ENCODE measurements around the gene LRPAP1.

Gene LRPAP1

DNA sequence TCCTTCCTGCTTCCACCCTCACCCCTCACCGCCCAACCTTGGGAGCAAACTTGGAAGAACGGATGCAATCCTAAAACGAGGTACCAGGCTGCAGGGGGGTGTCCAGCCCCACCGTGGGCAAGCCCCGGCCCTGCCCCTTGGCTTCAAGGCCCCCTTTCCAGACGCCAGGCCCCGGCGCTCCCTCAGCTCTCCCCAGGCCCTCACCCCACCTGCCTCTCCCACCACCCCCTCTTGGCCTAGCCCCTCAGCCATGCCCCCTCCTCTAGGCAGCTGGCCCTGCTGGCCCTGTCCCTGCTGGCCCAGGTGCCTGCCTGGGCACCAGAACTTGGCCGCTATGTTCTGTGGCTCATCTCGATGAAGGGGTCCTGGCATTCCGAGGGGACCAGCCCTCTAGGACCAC, 33.8 kb downstream of the LRPAP1 start:
- Histone ChIP-seq H3K4me3 (no peak overlapping the region), H3K27ac (no peak overlapping the region)
- TF ChIP-seq, protein P1, sequence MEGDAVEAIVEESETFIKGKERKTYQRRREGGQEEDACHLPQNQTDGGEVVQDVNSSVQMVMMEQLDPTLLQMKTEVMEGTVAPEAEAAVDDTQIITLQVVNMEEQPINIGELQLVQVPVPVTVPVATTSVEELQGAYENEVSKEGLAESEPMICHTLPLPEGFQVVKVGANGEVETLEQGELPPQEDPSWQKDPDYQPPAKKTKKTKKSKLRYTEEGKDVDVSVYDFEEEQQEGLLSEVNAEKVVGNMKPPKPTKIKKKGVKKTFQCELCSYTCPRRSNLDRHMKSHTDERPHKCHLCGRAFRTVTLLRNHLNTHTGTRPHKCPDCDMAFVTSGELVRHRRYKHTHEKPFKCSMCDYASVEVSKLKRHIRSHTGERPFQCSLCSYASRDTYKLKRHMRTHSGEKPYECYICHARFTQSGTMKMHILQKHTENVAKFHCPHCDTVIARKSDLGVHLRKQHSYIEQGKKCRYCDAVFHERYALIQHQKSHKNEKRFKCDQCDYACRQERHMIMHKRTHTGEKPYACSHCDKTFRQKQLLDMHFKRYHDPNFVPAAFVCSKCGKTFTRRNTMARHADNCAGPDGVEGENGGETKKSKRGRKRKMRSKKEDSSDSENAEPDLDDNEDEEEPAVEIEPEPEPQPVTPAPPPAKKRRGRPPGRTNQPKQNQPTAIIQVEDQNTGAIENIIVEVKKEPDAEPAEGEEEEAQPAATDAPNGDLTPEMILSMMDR (IDR thresholded peaks at IDR 0.05): no peak
- DNase-seq (ENCODE audit: low spot score): no peak

DNA sequence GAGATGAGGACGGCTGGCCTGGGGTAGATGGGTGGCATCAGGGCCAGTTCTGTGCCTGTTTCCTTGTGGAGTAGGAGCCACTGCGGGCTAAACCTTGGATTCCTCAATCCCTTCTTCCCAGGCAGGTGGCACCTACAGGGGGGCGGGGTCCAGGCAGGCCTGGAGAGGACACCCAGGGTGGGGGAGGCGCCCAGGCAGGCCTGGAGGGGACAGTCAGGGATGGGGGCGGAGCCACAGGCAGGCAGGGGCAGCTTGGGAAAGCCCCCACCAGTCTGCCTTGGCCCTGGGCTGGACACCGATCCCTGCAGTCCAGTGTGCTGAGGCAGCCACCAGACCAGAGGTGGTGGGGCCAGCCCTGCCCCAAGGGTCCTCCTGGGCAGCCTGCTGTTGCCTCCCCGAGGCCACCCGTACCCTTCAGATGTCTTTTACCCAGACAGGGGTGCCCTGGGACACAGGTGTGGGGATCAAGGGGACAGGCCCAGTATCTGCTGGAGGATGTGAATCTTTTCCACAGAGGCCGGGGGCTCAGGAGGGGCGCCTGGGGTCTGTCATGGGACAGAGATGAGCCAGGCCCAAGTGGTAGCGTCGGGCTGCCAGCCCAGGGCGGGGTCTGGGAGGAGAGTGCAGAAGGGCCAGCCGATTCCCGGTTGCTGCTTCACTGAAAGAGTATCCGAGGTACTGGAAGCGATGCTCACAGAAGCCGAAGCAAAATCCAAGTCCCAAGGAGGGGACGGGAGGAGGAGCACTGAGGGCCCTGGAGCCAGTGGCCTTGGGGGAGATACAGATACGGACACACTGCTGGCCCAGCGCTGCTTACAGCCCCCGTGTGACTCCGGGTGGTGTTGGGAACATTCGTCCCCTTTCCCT, 34.5 kb downstream of the LRPAP1 start:
- no peak for DNase-seq (ENCODE audit: low spot score)
- no peak overlapping the region for H3K27ac ChIP-seq
- H3K4me3 ChIP-seq: no peak overlapping the region
- TF ChIP-seq, protein P1 (IDR thresholded peaks at IDR 0.05): no peak

DNA sequence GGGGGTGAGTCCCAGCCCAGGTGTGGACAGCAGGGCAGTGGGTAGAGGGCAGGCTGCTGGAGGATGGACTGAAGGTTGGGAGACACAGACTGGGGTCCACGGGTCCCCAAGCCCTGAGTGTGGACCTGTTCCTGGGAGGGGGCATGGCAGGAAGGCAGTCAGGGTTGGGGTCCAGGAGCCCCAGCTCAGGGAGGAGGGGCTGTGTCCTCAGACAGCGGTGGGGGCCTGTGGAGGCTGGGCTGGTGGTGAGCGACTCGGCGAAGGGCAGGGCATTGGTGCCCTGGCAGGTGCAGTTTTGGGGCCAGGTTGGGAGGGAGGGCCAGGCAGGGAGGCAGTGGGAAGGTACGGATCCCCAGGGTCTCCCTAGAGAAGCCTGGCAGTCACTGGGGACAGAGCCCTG, 35.1 kb downstream of the LRPAP1 start:
- TF ChIP-seq, protein P1 (IDR thresholded peaks at IDR 0.05): no peak
- DNase-seq (ENCODE audit: low spot score): no peak
- H3K27ac ChIP-seq: no peak overlapping the region
- no peak overlapping the region for H3K4me3 ChIP-seq

DNA sequence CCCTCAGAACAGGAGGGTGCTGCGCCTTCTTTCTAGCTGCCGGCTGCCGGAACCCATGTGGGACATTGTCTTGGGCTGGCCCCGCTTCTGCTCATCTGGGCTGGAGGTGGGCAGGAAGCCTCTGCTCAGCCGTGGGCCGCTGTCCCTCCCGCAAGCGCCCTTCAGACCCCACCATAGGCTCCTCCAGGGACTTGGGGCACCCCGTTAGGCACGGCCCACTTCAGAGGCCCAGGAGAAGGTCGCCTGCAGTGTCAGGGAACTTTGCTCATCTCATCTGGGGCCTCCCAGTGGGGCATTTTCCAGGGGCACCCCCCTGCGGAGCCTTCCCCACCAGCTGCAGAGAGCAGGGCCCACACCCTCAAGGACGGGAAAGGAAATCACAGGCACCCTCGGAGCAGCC, 36.2 kb downstream of the LRPAP1 start:
- no peak for DNase-seq (ENCODE audit: low spot score)
- H3K27ac ChIP-seq: no peak overlapping the region
- H3K4me3 ChIP-seq: no peak overlapping the region
- TF ChIP-seq, protein P1 (IDR thresholded peaks at IDR 0.05): no peak

DNA sequence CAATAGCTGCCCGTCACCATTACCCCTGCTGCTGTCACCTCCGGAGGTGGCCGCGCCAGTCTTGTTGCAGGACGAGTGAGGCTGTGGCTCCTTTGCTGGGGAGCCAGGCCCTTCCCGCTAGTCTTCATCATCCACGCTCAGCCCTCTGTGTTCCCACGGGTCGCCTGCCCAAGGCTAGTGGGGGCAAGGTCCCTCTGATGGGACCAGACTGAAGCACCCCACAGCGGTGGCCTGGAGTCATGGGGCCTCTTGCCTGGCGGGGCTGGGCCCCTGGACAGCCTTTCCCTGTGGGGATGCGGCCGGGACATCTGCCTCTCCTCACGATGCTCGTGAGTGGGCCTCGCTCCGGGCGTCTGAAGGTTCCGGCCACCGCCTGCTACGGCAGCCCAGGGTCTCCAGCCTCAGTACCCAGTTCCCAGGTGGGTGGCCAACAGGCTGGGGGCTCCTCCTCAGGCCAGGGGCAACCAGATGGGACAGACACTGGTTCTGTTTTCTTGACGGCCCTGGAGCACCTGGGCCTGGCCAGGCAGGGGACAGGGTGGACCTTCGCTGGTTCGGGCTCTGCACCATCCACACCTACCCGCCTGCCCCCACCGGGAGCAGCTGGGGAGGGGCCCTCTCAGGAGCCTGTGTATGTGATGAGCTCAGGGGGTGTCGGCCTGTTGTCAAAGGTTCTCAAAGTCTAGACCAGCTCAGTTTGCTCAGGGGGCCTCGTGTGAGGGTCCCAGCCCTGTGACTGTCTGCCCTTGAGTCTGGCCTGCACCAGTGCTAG, 36.8 kb downstream of the LRPAP1 start:
- TF ChIP-seq, protein P1 (IDR thresholded peaks at IDR 0.05): no peak
- Histone ChIP-seq H3K4me3 (no peak overlapping the region), H3K27ac (no peak overlapping the region)
- no peak for DNase-seq (ENCODE audit: low spot score)

DNA sequence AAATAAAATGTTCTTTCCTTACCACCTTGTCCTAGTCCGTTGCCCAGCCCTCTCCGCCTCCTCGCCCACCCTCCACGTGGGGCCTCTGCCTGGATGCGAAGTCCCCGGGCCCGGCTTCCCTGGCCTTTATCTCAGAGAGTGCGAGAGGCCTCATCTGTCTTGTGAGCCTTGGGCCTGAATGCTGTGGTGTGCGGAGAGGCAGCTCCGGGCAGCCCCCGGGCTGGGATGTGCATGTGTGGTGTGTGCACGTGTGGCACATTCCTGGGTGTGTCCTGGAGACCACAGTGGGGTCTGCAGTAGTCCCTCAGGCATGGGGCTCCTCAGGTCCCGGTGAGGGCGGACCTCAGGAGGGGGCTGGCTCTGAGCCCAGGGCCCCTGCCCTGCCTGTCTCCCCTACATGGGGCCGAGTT, 37.8 kb downstream of the LRPAP1 start:
- TF ChIP-seq, protein P1 (IDR thresholded peaks at IDR 0.05): no peak
- Histone ChIP-seq H3K4me3 (no peak overlapping the region), H3K27ac (no peak overlapping the region)
- no peak for DNase-seq (ENCODE audit: low spot score)

Measured in coronary artery (tissue), 2 donors.